Suppressor macrophage treated with lipopolysaccharide for 1 hour (primary cell): ENCODE data around the gene ANO2.
A peak's percentile ranks its signal among the peaks of the same experiment; 100 is the strongest.

Experiments
- DNase-seq, 3 donors: peaks; one replicate each; pipeline ENCODE4 v3.0.0-alpha.2; 2020 to 2022

Gene ANO2

GRCh38 chr12:5612556-5613410 lies 332.3 kb downstream of the ANO2 start:
- no peak for DNase-seq

- DNase-seq, result no peak
These were observed 333.9 kb downstream of the ANO2 start for GRCh38 chr12:5611162-5611561.

GRCh38 chr12:5599378-5599777 lies 345.7 kb downstream of the ANO2 start:
- no peak for DNase-seq

- DNase-seq, result no peak
These were observed 351.1 kb downstream of the ANO2 start for GRCh38 chr12:5593998-5594397.

GRCh38 chr12:5593086-5593485 lies 352.0 kb downstream of the ANO2 start:
- DNase-seq, result no peak

GRCh38 chr12:5592310-5592709 lies 352.7 kb downstream of the ANO2 start:
- DNase-seq, result no peak

- no peak for DNase-seq
These were observed 354.7 kb downstream of the ANO2 start for GRCh38 chr12:5590316-5590715.

- no peak for DNase-seq
These were observed 356.0 kb downstream of the ANO2 start for GRCh38 chr12:5589054-5589453.

- DNase-seq, result peak in 1 of 3 donors; percentile 7
These were observed 356.5 kb downstream of the ANO2 start for GRCh38 chr12:5588591-5588990.

- no peak for DNase-seq
These were observed 356.9 kb downstream of the ANO2 start for GRCh38 chr12:5588176-5588575.

- no peak for DNase-seq
These were observed 357.3 kb downstream of the ANO2 start for GRCh38 chr12:5587711-5588121.

- DNase-seq, result no peak
These were observed 358.9 kb downstream of the ANO2 start for GRCh38 chr12:5586201-5586600.

GRCh38 chr12:5585178-5585577 lies 359.9 kb downstream of the ANO2 start:
- DNase-seq, result no peak

- DNase-seq, result no peak
These were observed 360.5 kb downstream of the ANO2 start for GRCh38 chr12:5584412-5585175.

GRCh38 chr12:5582541-5582940 lies 362.5 kb downstream of the ANO2 start:
- no peak for DNase-seq

- no peak for DNase-seq
These were observed 363.0 kb downstream of the ANO2 start for GRCh38 chr12:5582018-5582417.

GRCh38 chr12:5581616-5582015 lies 363.4 kb downstream of the ANO2 start:
- no peak for DNase-seq

- DNase-seq, result no peak
These were observed 364.0 kb downstream of the ANO2 start for GRCh38 chr12:5581019-5581418.

- no peak for DNase-seq
These were observed 366.3 kb downstream of the ANO2 start for GRCh38 chr12:5578775-5579174.

- no peak for DNase-seq
These were observed 367.3 kb downstream of the ANO2 start for GRCh38 chr12:5577741-5578140.

- DNase-seq, result no peak
These were observed 367.8 kb downstream of the ANO2 start for GRCh38 chr12:5577211-5577612.

- no peak for DNase-seq
These were observed 369.1 kb downstream of the ANO2 start for GRCh38 chr12:5575987-5576386.

- DNase-seq, result no peak
These were observed 369.8 kb downstream of the ANO2 start for GRCh38 chr12:5575232-5575631.

- DNase-seq, result no peak
These were observed 371.7 kb downstream of the ANO2 start for GRCh38 chr12:5573390-5573789.
